Stimulated activated CD4-positive, alpha-beta T cell treated with anti-CD3 and anti-CD28 coated beads, Interleukin-4, amount 100 ng/mL, for 1 hour (primary cell): ENCODE data around the gene TECTA.
"Not testable (repeated sequence)": the region's sequence is repeated elsewhere in the genome, so short reads cannot be mapped to it uniquely, and the experiment has no call there.

ENCODE experiments used
- DNase-seq: peaks from one replicate; pipeline ENCODE4 v3.0.0-alpha.2; 2020

Gene TECTA

DNA sequence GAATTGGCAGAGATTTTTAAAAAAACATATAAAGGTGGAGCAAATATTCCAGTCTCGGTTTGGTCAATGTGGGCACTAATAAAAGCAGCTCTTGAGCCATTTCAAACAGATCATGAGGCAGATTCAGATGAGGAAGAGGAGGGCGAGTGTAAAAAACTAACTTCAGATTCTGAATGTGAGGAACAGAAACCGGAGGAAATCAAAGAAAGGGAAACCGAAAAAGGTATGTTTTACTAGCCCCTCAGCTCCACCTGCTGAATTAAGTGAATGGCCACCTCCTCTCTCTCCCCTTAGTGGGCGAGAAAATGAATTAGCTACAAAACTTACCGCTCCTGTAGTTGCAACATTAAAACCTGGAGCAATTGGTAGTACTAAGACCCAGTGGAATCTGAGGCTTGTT is 136.2 kb downstream of the TECTA start:
- not testable (repeated sequence) for DNase-seq

GRCh38 chr11:121237686-121238658 is 136.9 kb downstream of the TECTA start:
- no peak for DNase-seq

GRCh38 chr11:121238956-121239355 is 137.9 kb downstream of the TECTA start:
- DNase-seq: no peak

DNA sequence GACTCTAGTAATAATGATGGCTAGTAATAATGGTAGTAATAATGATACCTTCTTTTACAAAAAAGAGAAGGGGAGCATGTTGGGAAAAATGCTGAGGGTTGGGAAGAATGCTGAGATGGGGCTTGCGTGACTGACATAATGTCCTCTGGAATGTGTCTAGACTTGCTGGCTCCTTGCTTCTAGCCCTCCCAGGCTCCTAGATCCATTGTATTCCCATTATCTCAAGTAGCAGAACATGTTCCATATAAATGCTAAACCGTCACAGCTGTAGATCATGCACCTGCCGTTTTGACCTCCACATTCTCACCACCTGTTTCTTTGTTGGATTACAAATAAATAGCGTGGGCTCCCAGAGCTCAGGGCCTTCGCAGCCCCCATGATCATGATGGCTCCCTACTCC is 139.0 kb downstream of the TECTA start:
- DNase-seq: not testable (repeated sequence)

GRCh38 chr11:121240650-121241303 is 139.7 kb downstream of the TECTA start:
- no peak for DNase-seq
